Cardiac fibroblast (primary cell): ENCODE results near the gene PTPRN2.
"Not testable (repeated sequence)": the region's sequence is repeated elsewhere in the genome, so short reads cannot be mapped to it uniquely, and the experiment has no call there.

Source experiments
- DNase-seq, 2 donors: peaks; one replicate each; pipeline versions ENCODE4 v3.0.0 to v3.0.0-alpha.2; 2010; ENCODE audit warnings: low read depth in 2 of 2
- H3K4me3 ChIP-seq, 2 donors: replicated peaks in 1 of 2; 1 replicate in 1 of 2; 2 replicates in 1 of 2; pipeline ENCODE4 v1.5.1; 2011; ENCODE audit warnings: low read depth in 2 of 2, low read length in 2 of 2, mild to moderate bottlenecking in 2 of 2, moderate library complexity in 1 of 2
- TF ChIP-seq, protein P1 (sequence below): IDR thresholded peaks from one replicate; pipeline ENCODE4 v1.5.1; 2011; ENCODE audit warnings: low read depth, mild to moderate bottlenecking, low read length, inconsistent platforms

Gene PTPRN2

DNA sequence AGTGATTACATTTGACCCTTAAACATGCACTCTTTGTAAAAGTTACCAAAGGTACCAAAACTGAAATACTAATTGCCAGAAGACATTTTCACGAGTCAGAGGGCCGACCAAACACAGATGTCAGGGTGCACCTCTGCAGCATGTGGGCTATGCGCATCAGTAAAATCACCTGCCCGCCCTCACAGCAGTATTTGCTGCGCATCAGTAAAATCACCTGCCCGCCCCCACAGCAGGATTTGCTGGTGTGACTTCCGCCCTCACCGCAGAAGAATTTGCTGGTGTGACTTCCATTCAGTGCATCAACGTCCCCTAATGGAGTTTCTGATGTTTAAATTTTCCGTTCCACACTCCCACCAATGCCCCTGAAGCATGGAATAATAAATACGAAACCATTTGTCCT lies 202.9 kb downstream of the PTPRN2 start:
- TF ChIP-seq, protein P1, sequence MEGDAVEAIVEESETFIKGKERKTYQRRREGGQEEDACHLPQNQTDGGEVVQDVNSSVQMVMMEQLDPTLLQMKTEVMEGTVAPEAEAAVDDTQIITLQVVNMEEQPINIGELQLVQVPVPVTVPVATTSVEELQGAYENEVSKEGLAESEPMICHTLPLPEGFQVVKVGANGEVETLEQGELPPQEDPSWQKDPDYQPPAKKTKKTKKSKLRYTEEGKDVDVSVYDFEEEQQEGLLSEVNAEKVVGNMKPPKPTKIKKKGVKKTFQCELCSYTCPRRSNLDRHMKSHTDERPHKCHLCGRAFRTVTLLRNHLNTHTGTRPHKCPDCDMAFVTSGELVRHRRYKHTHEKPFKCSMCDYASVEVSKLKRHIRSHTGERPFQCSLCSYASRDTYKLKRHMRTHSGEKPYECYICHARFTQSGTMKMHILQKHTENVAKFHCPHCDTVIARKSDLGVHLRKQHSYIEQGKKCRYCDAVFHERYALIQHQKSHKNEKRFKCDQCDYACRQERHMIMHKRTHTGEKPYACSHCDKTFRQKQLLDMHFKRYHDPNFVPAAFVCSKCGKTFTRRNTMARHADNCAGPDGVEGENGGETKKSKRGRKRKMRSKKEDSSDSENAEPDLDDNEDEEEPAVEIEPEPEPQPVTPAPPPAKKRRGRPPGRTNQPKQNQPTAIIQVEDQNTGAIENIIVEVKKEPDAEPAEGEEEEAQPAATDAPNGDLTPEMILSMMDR, result no peak
- no peak for DNase-seq
- H3K4me3 ChIP-seq, result no peak overlapping the region

- H3K4me3 ChIP-seq, result no peak overlapping the region
- TF ChIP-seq, protein P1, result no peak
- no peak for DNase-seq
Observed at GRCh38 chr7:158383665-158384064, 204.0 kb downstream of the PTPRN2 start.

- no peak overlapping the region for H3K4me3 ChIP-seq
- TF ChIP-seq, protein P1, result no peak
- DNase-seq, result no peak
Observed at GRCh38 chr7:158382363-158383254, 205.0 kb downstream of the PTPRN2 start.

DNA sequence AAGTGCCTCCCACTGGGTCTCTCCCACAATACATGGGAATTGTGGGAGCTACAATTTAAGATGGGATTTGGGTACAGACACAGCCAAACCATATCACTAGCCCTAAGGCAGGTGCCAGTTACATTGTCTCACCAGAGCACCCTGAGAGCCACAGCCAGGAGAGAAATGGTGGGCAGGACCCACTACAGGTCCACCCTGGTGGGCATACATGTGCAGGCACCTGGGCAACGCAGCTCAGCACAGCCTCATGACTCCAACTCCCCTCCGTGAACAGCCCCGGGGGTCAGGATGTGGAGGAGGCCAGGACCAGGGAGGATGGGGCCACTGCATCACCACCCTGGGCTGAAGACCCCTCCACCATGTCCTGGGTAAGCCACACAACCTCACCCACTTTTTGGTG lies 205.7 kb downstream of the PTPRN2 start:
- TF ChIP-seq, protein P1, result no peak
- DNase-seq, result no peak
- H3K4me3 ChIP-seq, result no peak overlapping the region

GRCh38 chr7:158378978-158379377 lies 208.6 kb downstream of the PTPRN2 start:
- no peak overlapping the region for H3K4me3 ChIP-seq

GRCh38 chr7:158377800-158378623 lies 209.6 kb downstream of the PTPRN2 start:
- H3K4me3 ChIP-seq, result no peak overlapping the region
- no peak for DNase-seq
- TF ChIP-seq, protein P1, result no peak

More at GRCh38 chr7:158378978-158379377, 208.6 kb downstream of the PTPRN2 start:
- TF ChIP-seq, protein P1, result no peak
- DNase-seq, result no peak

DNA sequence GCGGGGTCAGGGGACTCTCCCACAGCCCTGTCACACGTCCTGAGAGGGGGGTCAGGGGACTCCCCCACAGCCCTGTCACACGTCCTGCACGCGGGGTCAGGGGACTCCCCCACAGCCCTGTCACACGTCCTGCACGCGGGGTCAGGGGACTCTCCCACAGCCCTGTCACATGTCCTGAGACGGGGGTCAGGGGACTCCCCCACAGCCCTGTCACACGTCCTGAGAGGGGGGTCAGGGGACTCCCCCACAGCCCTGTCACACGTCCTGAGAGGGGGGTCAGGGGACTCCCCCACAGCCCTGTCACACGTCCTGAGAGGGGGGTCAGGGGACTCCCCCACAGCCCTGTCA lies 210.8 kb downstream of the PTPRN2 start:
- H3K4me3 ChIP-seq, DNase-seq: not testable (repeated sequence)

GRCh38 chr7:158376146-158376838 lies 211.3 kb downstream of the PTPRN2 start:
- H3K4me3 ChIP-seq, DNase-seq: not testable (repeated sequence)
